WTC11 (cell line): ENCODE measurements around the gene IL12RB2.
"Not testable (repeated sequence)": the region's sequence is repeated elsewhere in the genome, so short reads cannot be mapped to it uniquely, and the experiment has no call there.

Experiments used
- CREM ChIP-seq: sonication (generic); formaldehyde crosslinking; IDR thresholded peaks from 2 replicates; pipeline ENCODE4 v1.8.1; 2022; ENCODE audit warnings: mild to moderate bottlenecking, missing genetic modification reagents, moderate library complexity
- CTCF ChIP-seq: fragments of 200-600 bp; IDR thresholded peaks from 2 replicates; pipeline ENCODE4 v1.8.0; 2022; ENCODE audit warnings: antibody characterized with exemption
- E2F5 ChIP-seq: sonication (generic); formaldehyde crosslinking; IDR thresholded peaks from 2 replicates; pipeline ENCODE4 v1.8.1; 2022; ENCODE audit warnings: mild to moderate bottlenecking, moderate library complexity, missing genetic modification reagents
- NR1H2 ChIP-seq: sonication (generic); formaldehyde crosslinking; IDR thresholded peaks from 2 replicates; pipeline ENCODE4 v1.9.0; 2021; ENCODE audit warnings: mild to moderate bottlenecking, moderate library complexity, missing genetic modification reagents
- ZBTB43 ChIP-seq: sonication (generic); formaldehyde crosslinking; IDR thresholded peaks from 2 replicates; pipeline ENCODE4 v1.8.1; 2023; ENCODE audit warnings: mild to moderate bottlenecking, missing genetic modification reagents
- ZNF121 ChIP-seq: sonication (generic); formaldehyde crosslinking; IDR thresholded peaks from 2 replicates; pipeline ENCODE4 v1.8.0; 2023; ENCODE audit warnings: missing genetic modification reagents

GRCh38 chr1:67417733-67418132 lies 110.1 kb downstream of the IL12RB2 start:
- not testable (repeated sequence) for TF ChIP-seq CREM (CRISPR knock-in tag); CTCF; NR1H2 (CRISPR knock-in tag); E2F5 (CRISPR knock-in tag); ZNF121 (CRISPR knock-in tag); ZBTB43
